Subcutaneous adipose tissue (tissue), 4 donors: ENCODE results near the gene NPAT. TPM values are rescaled to one million over a fixed set of nuclear protein-coding genes. Genes with fewer than 3 reads are reported as not detected.

Source experiments
- total RNA-seq, 4 donors: library from RNA; depleted of rRNA; stranded (reverse); fragments of >200 nt; gene quantifications; one replicate each; pipeline ENCODE4 v1.1.0, GENCODE V29; 2016
- TF ChIP-seq, protein P1 (sequence below): fragments of 450-650 bp; IDR thresholded peaks from one replicate; pipeline ENCODE4 v1.5.1; 2016; ENCODE audit warnings: low read depth, mild to moderate bottlenecking, control low read depth, antibody characterized with exemption, moderate library complexity

The NPAT gene
- 10 to 100 TPM; 16.1 to 22.8 (median 20.6) TPM for total RNA-seq

DNA sequence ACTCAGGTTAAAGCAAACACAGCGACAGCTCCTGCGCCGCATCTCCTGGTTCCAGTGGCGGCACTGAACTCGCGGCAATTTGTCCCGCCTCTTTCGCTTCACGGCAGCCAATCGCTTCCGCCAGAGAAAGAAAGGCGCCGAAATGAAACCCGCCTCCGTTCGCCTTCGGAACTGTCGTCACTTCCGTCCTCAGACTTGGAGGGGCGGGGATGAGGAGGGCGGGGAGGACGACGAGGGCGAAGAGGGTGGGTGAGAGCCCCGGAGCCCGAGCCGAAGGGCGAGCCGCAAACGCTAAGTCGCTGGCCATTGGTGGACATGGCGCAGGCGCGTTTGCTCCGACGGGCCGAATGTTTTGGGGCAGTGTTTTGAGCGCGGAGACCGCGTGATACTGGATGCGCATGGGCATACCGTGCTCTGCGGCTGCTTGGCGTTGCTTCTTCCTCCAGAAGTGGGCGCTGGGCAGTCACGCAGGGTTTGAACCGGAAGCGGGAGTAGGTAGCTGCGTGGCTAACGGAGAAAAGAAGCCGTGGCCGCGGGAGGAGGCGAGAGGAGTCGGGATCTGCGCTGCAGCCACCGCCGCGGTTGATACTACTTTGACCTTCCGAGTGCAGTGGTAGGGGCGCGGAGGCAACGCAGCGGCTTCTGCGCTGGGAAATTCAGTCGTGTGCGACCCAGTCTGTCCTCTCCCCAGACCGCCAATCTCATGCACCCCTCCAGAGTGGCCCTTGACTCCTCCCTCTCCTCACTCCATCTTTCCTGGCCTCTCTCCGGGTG, at the start of gene NPAT, which contains the start of gene ATM:
NPAT (minus strand) TSS at position 65 of the 774 bp plus-strand sequence. CDS start 102 bp downstream, outside the sequence.
ATM (plus strand) TSS at position 494 of the 774 bp plus-strand sequence. CDS start 4,558 bp downstream, outside the sequence.
- TF ChIP-seq, protein P1, sequence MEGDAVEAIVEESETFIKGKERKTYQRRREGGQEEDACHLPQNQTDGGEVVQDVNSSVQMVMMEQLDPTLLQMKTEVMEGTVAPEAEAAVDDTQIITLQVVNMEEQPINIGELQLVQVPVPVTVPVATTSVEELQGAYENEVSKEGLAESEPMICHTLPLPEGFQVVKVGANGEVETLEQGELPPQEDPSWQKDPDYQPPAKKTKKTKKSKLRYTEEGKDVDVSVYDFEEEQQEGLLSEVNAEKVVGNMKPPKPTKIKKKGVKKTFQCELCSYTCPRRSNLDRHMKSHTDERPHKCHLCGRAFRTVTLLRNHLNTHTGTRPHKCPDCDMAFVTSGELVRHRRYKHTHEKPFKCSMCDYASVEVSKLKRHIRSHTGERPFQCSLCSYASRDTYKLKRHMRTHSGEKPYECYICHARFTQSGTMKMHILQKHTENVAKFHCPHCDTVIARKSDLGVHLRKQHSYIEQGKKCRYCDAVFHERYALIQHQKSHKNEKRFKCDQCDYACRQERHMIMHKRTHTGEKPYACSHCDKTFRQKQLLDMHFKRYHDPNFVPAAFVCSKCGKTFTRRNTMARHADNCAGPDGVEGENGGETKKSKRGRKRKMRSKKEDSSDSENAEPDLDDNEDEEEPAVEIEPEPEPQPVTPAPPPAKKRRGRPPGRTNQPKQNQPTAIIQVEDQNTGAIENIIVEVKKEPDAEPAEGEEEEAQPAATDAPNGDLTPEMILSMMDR, result no peak

GRCh38 chr11:108269583-108269982, 47.1 kb upstream of the NPAT start:
- TF ChIP-seq, protein P1, result no peak

DNA sequence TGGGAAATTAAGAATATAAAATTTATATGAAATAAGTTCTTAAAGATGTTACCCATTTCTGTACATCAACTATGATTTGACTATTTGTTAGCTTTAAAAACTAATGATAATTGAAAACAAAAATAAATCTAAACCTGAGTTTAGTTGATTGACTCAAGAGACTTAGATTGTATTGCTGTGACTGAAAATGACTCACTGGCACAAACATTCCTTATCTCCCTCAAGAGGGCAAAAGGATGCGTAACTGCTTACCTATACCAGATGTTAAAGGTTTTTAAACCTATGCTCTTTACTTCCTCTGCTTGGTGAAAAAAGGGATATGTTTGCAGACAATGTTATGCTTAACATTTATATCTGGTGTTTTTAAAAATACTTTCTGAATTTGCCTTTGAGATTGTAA, 30.7 kb upstream of the NPAT start:
- TF ChIP-seq, protein P1, result no peak

GRCh38 chr11:108246885-108247284, 24.4 kb upstream of the NPAT start:
- TF ChIP-seq, protein P1, result no peak

GRCh38 chr11:108246308-108246707, 23.9 kb upstream of the NPAT start:
- TF ChIP-seq, protein P1, result no peak

GRCh38 chr11:108242422-108242821, 20.0 kb upstream of the NPAT start:
- TF ChIP-seq, protein P1, result no peak

DNA sequence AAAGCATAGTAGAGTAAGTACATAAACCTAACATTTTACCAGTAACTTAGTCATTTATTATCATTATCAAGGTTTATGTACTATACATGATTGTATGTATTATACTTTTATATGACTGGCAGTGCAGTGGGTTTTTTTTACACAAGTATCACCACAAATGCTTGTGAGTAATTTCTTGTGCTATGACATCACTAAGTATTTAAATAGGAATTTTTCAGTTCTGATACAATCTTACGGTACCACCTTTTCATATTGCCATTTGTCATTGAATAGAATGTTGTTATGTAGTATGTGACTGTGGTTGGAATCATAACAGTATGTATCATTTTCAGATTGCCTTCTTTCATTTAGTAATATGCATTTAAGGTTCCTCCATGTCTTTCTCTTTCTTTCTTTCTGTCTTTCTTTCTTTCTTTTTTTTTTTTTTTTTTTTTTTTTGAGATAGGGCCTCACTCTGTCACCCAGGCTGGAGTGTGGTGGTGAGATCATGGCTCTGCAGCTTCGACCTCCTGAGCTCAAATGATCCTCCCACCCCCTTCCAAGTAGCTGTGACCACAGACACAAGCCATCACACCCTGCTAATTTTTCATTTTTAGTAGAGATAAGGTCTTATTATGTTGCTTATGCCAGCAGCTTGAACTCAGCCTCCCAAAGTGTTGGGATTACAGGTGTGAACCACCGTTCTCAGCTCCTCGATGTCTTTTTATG, 19.0 kb upstream of the NPAT start:
- TF ChIP-seq, protein P1, result no peak
